HCT116 (cell line): Measurements from ENCODE around the gene RPS6KC1. TPM values are rescaled to one million over a fixed set of nuclear protein-coding genes. Genes with fewer than 3 reads are reported as not detected.

Experiments used
- ATAC-seq: fragments of 200-7000 bp; cut with Tn5 transposase; 2 replicates; pipeline ENCODE4 v1.9.1; 2020; ENCODE audit warnings: mild to moderate bottlenecking, moderate library complexity
- BruUV-seq: library from RNA; stranded (reverse); fragments of 400-500 nt; replicated peaks from 2 replicates; lab custom pipeline; 2021; lab: Mats Ljungman, UMichigan
- CTCF ChIA-PET: fragments of 300-600 bp; sonication (Branson Sonifier 250); formaldehyde crosslinking; loops from one replicate; lab custom pipeline; 2021; ENCODE audit warnings: antibody characterized with exemption; lab: Charles Lee
- POLR2A ChIA-PET: fragments of 300-600, 350-600 bp; sonication (Branson Sonifier 250); formaldehyde crosslinking; loops from one replicate; lab custom pipeline; 2021; ENCODE audit warnings: antibody characterized with exemption; lab: Charles Lee
- RAD21 ChIA-PET, 2 experiments: fragments of 300-600 bp; sonication (Branson Sonifier 250); formaldehyde crosslinking; loops; one replicate each; lab custom pipeline; 2023; ENCODE audit warnings: low total read pairs in 2 of 2; ENCODE audit not compliant: uncharacterized antibody in 2 of 2, unreplicated experiment in 2 of 2, low non-redundant PET in 1 of 2; lab: Charles Lee
- DNase-seq: peaks from one replicate; pipeline ENCODE4 v3.0.0-alpha.2; 2010; ENCODE audit warnings: low read depth, low spot score
- H2AFZ ChIP-seq: fragments of 200-600 bp; shearing (Covaris generic), sonication (generic); 2 replicates; pipeline ENCODE4 v1.6.1; 2017; ENCODE audit warnings: low read depth, mixed run types, mixed read lengths, antibody characterized with exemption, low read length; ENCODE audit not compliant: poor library complexity, severe bottlenecking
- H3K27ac ChIP-seq: 2 replicates; pipeline ENCODE4 v1.5.1; 2012; ENCODE audit warnings: low read depth, low read length
- H3K27me3 ChIP-seq: fragments of 200-600 bp; sonication (generic); 2 replicates; pipeline ENCODE4 v1.6.1; 2016; ENCODE audit warnings: mixed run types, low read length, mixed read lengths; ENCODE audit not compliant: insufficient read depth
- H3K36me3 ChIP-seq, 2 experiments: fragments of 200-500 bp in 1 of 2; fragments of 200-600 bp in 1 of 2; sonication (Bioruptor generic) in 1 of 2; sonication (generic) in 1 of 2; 2 replicates each; pipeline versions ENCODE4 v1.5.1 to v1.6.1; 2014 to 2016; ENCODE audit warnings: low read length in 2 of 2, inconsistent platforms in 1 of 2, mixed read lengths in 1 of 2, mixed run types in 1 of 2; ENCODE audit not compliant: insufficient read depth in 2 of 2, control insufficient read depth in 1 of 2
- H3K4me1 ChIP-seq, 2 experiments: fragments of 200-600 bp in 1 of 2; sonication (generic) in 1 of 2; 2 replicates each; pipeline versions ENCODE4 v1.5.1 to v1.6.1; 2012 to 2017; ENCODE audit warnings: low read length in 2 of 2, inconsistent platforms in 1 of 2, mild to moderate bottlenecking in 1 of 2, mixed read lengths in 1 of 2, mixed run types in 1 of 2, moderate library complexity in 1 of 2; ENCODE audit not compliant: insufficient read depth in 2 of 2, control insufficient read depth in 1 of 2
- H3K4me2 ChIP-seq: fragments of 200-600 bp; sonication (generic); 2 replicates; pipeline ENCODE4 v1.6.1; 2017; ENCODE audit warnings: mixed run types, low read length, mixed read lengths
- H3K4me3 ChIP-seq, 2 experiments: fragments of 200-600 bp in 1 of 2; sonication (generic) in 1 of 2; replicated peaks in 1 of 2; 2 replicates each; pipeline ENCODE4 v1.5.1; 2011 to 2016; ENCODE audit warnings: low read length in 2 of 2, control low read depth in 1 of 2, low read depth in 1 of 2, mild to moderate bottlenecking in 1 of 2, mixed read lengths in 1 of 2, mixed run types in 1 of 2
- H3K79me2 ChIP-seq: fragments of 200-600 bp; sonication (generic); 2 replicates; pipeline ENCODE4 v1.6.1; 2017; ENCODE audit warnings: mild to moderate bottlenecking, mixed run types, low read length, moderate library complexity, mixed read lengths; ENCODE audit not compliant: insufficient read depth
- H3K9ac ChIP-seq: fragments of 200-600 bp; sonication (generic); 2 replicates; pipeline ENCODE4 v1.6.1; 2016; ENCODE audit warnings: low read length, mixed read lengths
- H3K9me2 ChIP-seq: fragments of 200-600 bp; sonication (generic), shearing (Covaris generic); 2 replicates; pipeline ENCODE4 v1.6.1; 2017; ENCODE audit warnings: mixed run types, mild to moderate bottlenecking, moderate library complexity; ENCODE audit not compliant: insufficient read depth
- H3K9me3 ChIP-seq, 2 experiments: fragments of 200-500 bp in 1 of 2; fragments of 200-600 bp in 1 of 2; sonication (Bioruptor generic) in 1 of 2; sonication (generic) in 1 of 2; 2 replicates each; pipeline ENCODE4 v1.6.1; 2014 to 2017; ENCODE audit warnings: low read length in 2 of 2, mixed read lengths in 2 of 2, inconsistent platforms in 1 of 2, low read depth in 1 of 2, mild to moderate bottlenecking in 1 of 2, mixed run types in 1 of 2, moderate library complexity in 1 of 2; ENCODE audit not compliant: control insufficient read depth in 1 of 2, insufficient read depth in 1 of 2
- H4K20me1 ChIP-seq: fragments of 200-600 bp; sonication (generic), shearing (Covaris generic); 2 replicates; pipeline ENCODE4 v1.6.1; 2017; ENCODE audit warnings: mixed run types, mild to moderate bottlenecking, moderate library complexity; ENCODE audit not compliant: insufficient read depth
- CTCF ChIP-seq, 3 experiments: fragments of 200-600 bp in 1 of 3; sonication (generic) in 1 of 3; IDR thresholded peaks in 2 of 3; conservative IDR thresholded peaks in 1 of 3; 2 replicates each; pipeline ENCODE4 v1.5.1; 2012 to 2017; ENCODE audit warnings: low read depth in 2 of 3, low read length in 2 of 3, antibody characterized with exemption in 1 of 3, borderline replicate concordance in 1 of 3, control low read depth in 1 of 3, mild to moderate bottlenecking in 1 of 3, mixed read lengths in 1 of 3, mixed run types in 1 of 3, moderate library complexity in 1 of 3; ENCODE audit not compliant: insufficient read depth in 1 of 3
- ELF1 ChIP-seq: IDR thresholded peaks from 2 replicates; pipeline ENCODE4 v1.6.1; 2012; ENCODE audit warnings: low read depth, borderline replicate concordance
- EZH2 ChIP-seq: fragments of 200-600 bp; sonication (generic); IDR thresholded peaks from 2 replicates; pipeline ENCODE4 v1.6.1; 2017; ENCODE audit warnings: antibody characterized with exemption, mixed run types
- EZH2phosphoT487 ChIP-seq: fragments of 200-600 bp; IDR thresholded peaks from 2 replicates; pipeline ENCODE4 v1.6.1; 2018; ENCODE audit warnings: antibody characterized with exemption, borderline replicate concordance
- FOSL1 ChIP-seq: IDR thresholded peaks from 2 replicates; pipeline ENCODE4 v1.6.1; 2012; ENCODE audit warnings: low read depth
- JUND ChIP-seq: IDR thresholded peaks from 2 replicates; pipeline ENCODE4 v1.6.1; 2012
- MAX ChIP-seq: IDR thresholded peaks from 2 replicates; pipeline ENCODE4 v1.6.1; 2012
- REST ChIP-seq: IDR thresholded peaks from 2 replicates; pipeline ENCODE4 v1.6.1; 2012; ENCODE audit warnings: low read depth
- SP1 ChIP-seq: IDR thresholded peaks from 2 replicates; pipeline ENCODE4 v1.6.1; 2012; ENCODE audit warnings: low read depth
- SRF ChIP-seq: IDR thresholded peaks from 2 replicates; pipeline ENCODE4 v1.6.1; 2012; ENCODE audit warnings: low read depth
- YY1 ChIP-seq: IDR thresholded peaks from 2 replicates; pipeline ENCODE4 v1.6.1; 2011; ENCODE audit warnings: low read length, low read depth, moderate library complexity, mild to moderate bottlenecking; ENCODE audit not compliant: insufficient replicate concordance; ENCODE audit errors: extremely low read depth
- ZFX ChIP-seq: fragments of 450-650 bp; IDR thresholded peaks from 2 replicates; pipeline ENCODE4 v1.6.1; 2017
- ZNF274 ChIP-seq: fragments of 200-500 bp; sonication (Bioruptor generic); IDR thresholded peaks from 2 replicates; pipeline ENCODE4 v1.6.1; 2014; ENCODE audit warnings: mild to moderate bottlenecking, low read depth, low read length, inconsistent platforms
- intact Hi-C: fragments of 100-400 bp; cut with micrococcal nuclease; formaldehyde crosslinking; loops from 2 replicates; pipeline ENCODE4 v1.10.0; 2022
- total RNA-seq: library from RNA; stranded (reverse); gene quantifications from one replicate; pipeline ENCODE4 v1.2.1, GENCODE V29; 2021; ENCODE audit not compliant: unreplicated experiment

Gene RPS6KC1
- total RNA-seq, 1 experiment from 2014 or later, result 15.9 TPM

DNA sequence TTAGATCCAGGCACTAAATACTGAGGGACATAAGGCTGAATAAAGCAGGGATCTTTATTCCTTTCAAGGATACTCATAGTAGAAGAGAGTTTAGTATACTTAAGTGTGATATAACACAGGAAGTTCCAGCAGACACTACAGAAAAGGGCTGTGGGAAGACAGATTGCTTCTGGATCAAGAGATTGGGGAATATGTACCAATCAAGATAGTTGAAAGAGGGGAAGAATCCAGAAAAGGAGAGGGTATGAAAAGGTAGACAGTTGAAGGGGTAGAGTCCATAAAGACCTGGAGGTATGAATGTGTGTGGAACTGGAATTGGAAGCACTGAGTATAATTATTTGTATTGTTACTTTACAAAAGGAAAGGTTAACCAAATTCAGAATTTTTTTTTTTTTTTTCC, 2.4 kb downstream of the RPS6KC1 start:
- Histone ChIP-seq H3K79me2 (peaks cover 66% of the 10 kb centered on the region), H3K4me2 (no peak overlapping the region), H3K9me2 (no peaks in the 10 kb centered on the region), H3K4me1 (peaks cover 8 to 20% of the 10 kb centered on the region in 2 experiments; a peak in 3 of 4 replicates), H3K27ac (no peak overlapping the region), H3K36me3 (no peaks in the 10 kb centered on the region), H3K9me3 (no peaks in the 10 kb centered on the region), H3K27me3 (no peaks in the 10 kb centered on the region), H3K4me3 (no peak overlapping the region), H4K20me1 (no peaks in the 10 kb centered on the region), H3K9ac (no peak overlapping the region), H2AFZ (no peak overlapping the region)
- DNase-seq (no peak), ATAC-seq (no peak)
- TF ChIP-seq JUND (no peak), YY1 (no peak), ZNF274 (no peak), EZH2 (no peak), ELF1 (no peak), CTCF (IDR thresholded peaks at IDR 0.05 in 2 of 3, conservative IDR thresholded peaks at IDR 0.05 in 1 of 3; ENCODE audit: borderline replicate concordance in 1 of 3, insufficient read depth in 1 of 3, low read depth in 2 of 3, low read length in 2 of 3) (no peak), FOSL1 (no peak), ZFX (no peak), REST (no peak), SRF (no peak), MAX (no peak), SP1 (no peak), EZH2phosphoT487 (no peak)
- ChIA-PET RAD21 (no interaction called here), CTCF (no interaction called here), POLR2A (no interaction called here)
- no TSS peak for BruUV-seq
- intact Hi-C loops, result no loop called here
